ENCODE results near the gene TRPM3. TPM values are rescaled to one million over a fixed set of nuclear protein-coding genes. Genes with fewer than 3 reads are reported as not detected.
A peak's percentile ranks its signal among the peaks of the same experiment; 100 is the strongest.

TRPM3 gene
- total and polyA plus RNA-seq, 2 of the 13 experiments (the other 11 are each of a cell fraction or from before 2014, with no cell fraction given) = not detected

DNA sequence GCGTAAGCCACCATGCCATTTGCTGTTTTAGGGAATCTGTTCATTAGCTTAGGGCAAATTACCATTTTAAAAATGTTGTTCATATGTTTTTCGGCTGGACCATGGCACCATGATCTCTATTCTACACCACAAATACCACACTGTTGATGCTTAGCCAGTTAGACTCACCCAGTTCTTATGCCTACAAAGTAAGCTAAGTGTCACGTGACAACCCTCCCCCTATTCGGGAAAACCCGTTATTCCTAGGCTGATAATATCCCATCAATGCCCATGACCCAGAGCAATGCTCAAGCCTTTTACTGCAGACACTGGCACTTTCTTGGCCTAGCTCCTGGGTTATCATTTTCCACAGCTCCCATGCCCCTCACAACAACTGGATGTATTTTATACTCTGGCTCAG lies 426.7 kb downstream of the TRPM3 start:
- 10% methylated on average over 5 of the region's 5 CpGs for WGBS (ENCODE audit: low lambda C conversion rate)
- Histone ChIP-seq H3K9me3 (ENCODE audit: low read length) (no peaks in the 10 kb centered on the region), H3K79me2 (ENCODE audit: insufficient read depth, low read length) (no peaks in the 10 kb centered on the region), H3K27me3 (ENCODE audit: control insufficient read depth in 1 of 2, insufficient read depth in 2 of 2, low read length in 2 of 2) (peaks cover 0 to 7% of the 10 kb centered on the region in 2 experiments; a peak in 1 of 5 replicates), H3K4me1 (ENCODE audit: insufficient read depth, low read length) (no peaks in the 10 kb centered on the region), H3K27ac (ENCODE audit: extremely low read length, insufficient read depth, low read length) (no peak overlapping the region), H4K20me1 (ENCODE audit: insufficient read depth, low read length) (no peaks in the 10 kb centered on the region), H2AFZ (ENCODE audit: low read length) (no peak overlapping the region), H3K4me3 (replicated peaks in 1 of 3; ENCODE audit: insufficient read depth in 1 of 3, low read depth in 2 of 3, low read length in 3 of 3) (no peak overlapping the region), H3K4me2 (ENCODE audit: low read depth, low read length) (no peak overlapping the region), H3K36me3 (replicated peaks in 1 of 2; ENCODE audit: control insufficient read depth in 1 of 2, insufficient read depth in 2 of 2, low read length in 2 of 2) (no peaks in the 10 kb centered on the region), H3K9ac (ENCODE audit: insufficient read depth, low read depth, low read length) (no peak overlapping the region)
- DNase-seq (ENCODE audit: low spot score) (no peak), ATAC-seq (no peak), FAIRE-seq (no peak)
- no TSS peak for BruUV-seq (replicated peaks)
- ChIA-PET CTCF (ENCODE audit: low intra/inter-chr PET ratio, low total read pairs) (no interaction called here), POLR2A (no interaction called here)
- TF ChIP-seq, protein P1, sequence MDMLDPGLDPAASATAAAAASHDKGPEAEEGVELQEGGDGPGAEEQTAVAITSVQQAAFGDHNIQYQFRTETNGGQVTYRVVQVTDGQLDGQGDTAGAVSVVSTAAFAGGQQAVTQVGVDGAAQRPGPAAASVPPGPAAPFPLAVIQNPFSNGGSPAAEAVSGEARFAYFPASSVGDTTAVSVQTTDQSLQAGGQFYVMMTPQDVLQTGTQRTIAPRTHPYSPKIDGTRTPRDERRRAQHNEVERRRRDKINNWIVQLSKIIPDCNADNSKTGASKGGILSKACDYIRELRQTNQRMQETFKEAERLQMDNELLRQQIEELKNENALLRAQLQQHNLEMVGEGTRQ (IDR thresholded peaks at IDR 0.05; ENCODE audit: low read depth, low read length) = peak; percentile 62
- TF ChIP-seq, protein P1 (CRISPR knock-in tag; IDR thresholded peaks at IDR 0.05; ENCODE audit: borderline replicate concordance) = no peak
- no peak for TF ChIP-seq POLR2AphosphoS2 (IDR thresholded peaks at IDR 0.05; ENCODE audit: low read depth, low read length)
- TF ChIP-seq RAD51 (IDR thresholded peaks at IDR 0.05; ENCODE audit: borderline replicate concordance) = peak; percentile 82
- intact Hi-C loops (cut with micrococcal nuclease; ENCODE audit: unreplicated experiment) (no loop called here), in situ Hi-C loops (cut with HindIII; ENCODE audit: extremely low pct_ligation_motif_present, low pct_unique_long_range_greater_than_20kb) (no loop called here)

DNA sequence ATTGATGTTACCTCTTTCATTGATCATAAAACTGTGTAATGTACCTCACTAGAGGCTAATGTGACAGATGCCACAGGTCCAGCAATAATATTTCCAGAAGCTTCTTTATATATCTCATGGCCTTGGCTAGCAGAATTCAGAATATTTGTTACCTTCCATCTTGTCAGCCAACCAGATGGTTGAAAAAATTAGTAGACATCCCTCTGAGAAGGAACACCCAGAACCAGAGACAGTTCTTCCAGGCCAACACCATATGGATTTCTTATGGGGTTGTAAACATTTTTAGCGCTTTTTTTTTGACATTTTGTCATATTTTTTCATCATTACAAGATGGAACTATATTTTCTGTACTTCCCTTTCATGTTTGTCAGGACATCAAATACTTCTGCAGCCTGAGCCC lies 428.2 kb downstream of the TRPM3 start:
- no peaks in the 10 kb centered on the region for H3K9me3 ChIP-seq (ENCODE audit: low read length)
- H3K4me2 ChIP-seq (ENCODE audit: low read depth, low read length) = no peak overlapping the region
- peaks cover 0 to 7% of the 10 kb centered on the region in 2 experiments; a peak in 1 of 5 replicates for H3K27me3 ChIP-seq (ENCODE audit: control insufficient read depth in 1 of 2, insufficient read depth in 2 of 2, low read length in 2 of 2)
- no peaks in the 10 kb centered on the region for H3K4me1 ChIP-seq (ENCODE audit: insufficient read depth, low read length)
- intact Hi-C loops (cut with micrococcal nuclease; ENCODE audit: unreplicated experiment) (no loop called here), in situ Hi-C loops (cut with HindIII; ENCODE audit: extremely low pct_ligation_motif_present, low pct_unique_long_range_greater_than_20kb) (no loop called here)
- no peak overlapping the region for H2AFZ ChIP-seq (ENCODE audit: low read length)
- no peaks in the 10 kb centered on the region for H4K20me1 ChIP-seq (ENCODE audit: insufficient read depth, low read length)
- 0% methylated on average over 1 of the region's 1 CpG for WGBS (ENCODE audit: low lambda C conversion rate)
- DNase-seq (ENCODE audit: low spot score) = no peak
- no peaks in the 10 kb centered on the region for H3K79me2 ChIP-seq (ENCODE audit: insufficient read depth, low read length)
- no peak for FAIRE-seq
- CTCF ChIA-PET (ENCODE audit: low intra/inter-chr PET ratio, low total read pairs) = no interaction called here
- no peaks in the 10 kb centered on the region for H3K36me3 ChIP-seq (replicated peaks in 1 of 2; ENCODE audit: control insufficient read depth in 1 of 2, insufficient read depth in 2 of 2, low read length in 2 of 2)
- H3K27ac ChIP-seq (ENCODE audit: extremely low read length, insufficient read depth, low read length) = no peak overlapping the region
- POLR2A ChIA-PET = no interaction called here
- no peak for ATAC-seq
- BruUV-seq (replicated peaks) = no TSS peak
- H3K4me3 ChIP-seq (replicated peaks in 1 of 3; ENCODE audit: insufficient read depth in 1 of 3, low read depth in 2 of 3, low read length in 3 of 3) = no peak overlapping the region
- no peak overlapping the region for H3K9ac ChIP-seq (ENCODE audit: insufficient read depth, low read depth, low read length)
- no peak for TF ChIP-seq CBX5 (CRISPR knock-in tag; IDR thresholded peaks at IDR 0.05; ENCODE audit: borderline replicate concordance)
- TF ChIP-seq RARA (CRISPR knock-in tag; IDR thresholded peaks at IDR 0.05) = no peak
- no peak for TF ChIP-seq ZNF30 (CRISPR knock-in tag; IDR thresholded peaks at IDR 0.05)
- TF ChIP-seq ZNF224 (CRISPR knock-in tag; IDR thresholded peaks at IDR 0.05) = no peak
- TF ChIP-seq ZNF143 (CRISPR knock-in tag; IDR thresholded peaks at IDR 0.05) = no peak
- no peak for TF ChIP-seq ZNF841 (CRISPR knock-in tag; IDR thresholded peaks at IDR 0.05; ENCODE audit: borderline replicate concordance)
- TF ChIP-seq ATAD3A (CRISPR knock-in tag; IDR thresholded peaks at IDR 0.05) = no peak
- no peak for TF ChIP-seq ZNF446 (CRISPR knock-in tag; IDR thresholded peaks at IDR 0.05)
- TF ChIP-seq FIP1L1 (IDR thresholded peaks at IDR 0.05; ENCODE audit: borderline replicate concordance, insufficient read depth, low read depth, low read length) = no peak
- no peak for TF ChIP-seq WIZ (CRISPR knock-in tag; IDR thresholded peaks at IDR 0.05)
- TF ChIP-seq CBFB (CRISPR knock-in tag; IDR thresholded peaks at IDR 0.05) = no peak
- no peak for TF ChIP-seq HNF4G (IDR thresholded peaks at IDR 0.05; ENCODE audit: borderline replicate concordance, low read depth, low read length)
- TF ChIP-seq HNF4G (CRISPR knock-in tag; IDR thresholded peaks at IDR 0.05; ENCODE audit: borderline replicate concordance, low read depth) = no peak
- no peak for TF ChIP-seq CC2D1A (CRISPR knock-in tag; IDR thresholded peaks at IDR 0.05)

Measured in HepG2 (cell line).